Heart left ventricle (tissue), 16 donors: ENCODE results near the gene SLC2A10. TPM values are rescaled to one million over a fixed set of nuclear protein-coding genes. Genes with fewer than 3 reads are reported as not detected.
"Not testable (repeated sequence)": the region's sequence is repeated elsewhere in the genome, so short reads cannot be mapped to it uniquely, and the experiment has no call there.

Source experiments
- ATAC-seq, 4 donors: fragments of 200-7000 bp; cut with Tn5 transposase; one replicate each; pipeline ENCODE4 v1.9.1; 2020 to 2022; ENCODE audit warnings: moderate library complexity in 4 of 4, mild to moderate bottlenecking in 3 of 4, moderate number of reproducible peaks in 1 of 4
- DNase-seq, 5 donors: peaks; one replicate each; pipeline ENCODE4 v3.0.0-alpha.2; 2020
- H3K27ac ChIP-seq, 12 donors: fragments of 200-600 bp; sonication (generic) in 4 of 12; one replicate each; pipeline versions ENCODE4 v1.5.0 to v1.8.0; 2016 to 2022; ENCODE audit warnings: mild to moderate bottlenecking in 2 of 12
- H3K27me3 ChIP-seq, 9 donors: fragments of 200-600 bp; sonication (generic) in 2 of 9; one replicate each; pipeline versions ENCODE4 v1.5.1 to v1.8.0; 2016 to 2022; ENCODE audit warnings: mild to moderate bottlenecking in 3 of 9
- H3K36me3 ChIP-seq, 9 donors: fragments of 200-600 bp; sonication (generic) in 2 of 9; one replicate each; pipeline versions ENCODE4 v1.5.0 to v1.8.0; 2018 to 2022; ENCODE audit warnings: mild to moderate bottlenecking in 2 of 9
- H3K4me1 ChIP-seq, 12 donors: fragments of 200-600 bp; sonication (generic) in 4 of 12; one replicate each; pipeline versions ENCODE4 v1.5.0 to v1.8.0; 2016 to 2022; ENCODE audit warnings: mild to moderate bottlenecking in 3 of 12
- H3K4me3 ChIP-seq, 12 donors: fragments of 200-600 bp; sonication (generic) in 4 of 12; one replicate each; pipeline versions ENCODE4 v1.5.0 to v1.8.0; 2017 to 2022; ENCODE audit warnings: mild to moderate bottlenecking in 9 of 12, moderate library complexity in 4 of 12
- H3K9me3 ChIP-seq, 12 donors: fragments of 200-600 bp; sonication (generic) in 4 of 12; one replicate each; pipeline versions ENCODE4 v1.5.0 to v1.8.0; 2016 to 2022; ENCODE audit warnings: mild to moderate bottlenecking in 1 of 12
- CTCF ChIP-seq, 12 donors: fragments of 200-600 bp; sonication (generic) in 4 of 12; IDR thresholded peaks; one replicate each; pipeline versions ENCODE4 v1.5.0 to v1.8.0; 2018 to 2022; ENCODE audit warnings: antibody characterized with exemption in 12 of 12, mild to moderate bottlenecking in 5 of 12
- POLR2A ChIP-seq, 2 donors: fragments of 450-650 bp; IDR thresholded peaks; one replicate each; pipeline ENCODE4 v1.6.1; 2017; ENCODE audit warnings: antibody characterized with exemption in 2 of 2, mild to moderate bottlenecking in 2 of 2, moderate library complexity in 2 of 2
- WGBS, 4 donors: extraction: QIAGEN DNeasy Blood & Tissue Kit in 2 of 4; methylation state at CpG; one replicate each; pipeline versions ENCODE4 v1.1.5 to v1.1.7; 2013 to 2018; 5-methylcytosine and 5-hydroxymethylcytosine counted together
- intact Hi-C, 10 donors: fragments of 100-400 bp; cut with DNase I; formaldehyde crosslinking; loops; one replicate each; pipeline versions ENCODE4 v1.11.1 to v1.14.2; 2022
- polyA plus RNA-seq, 2 donors: library from polyadenylated mRNA; stranded (reverse); fragments of 200-250 nt; gene quantifications; one replicate each; pipeline ENCODE4 v1.2.3, GENCODE V29; 2013
- total RNA-seq, 9 donors: library from RNA; depleted of rRNA in 2 of 9; stranded (reverse); fragments of >200 nt in 2 of 9; fragmentation: NEBNext Ultra II Directional in 3 of 9; extraction: Animal tissue kit (Norgen Biotek cat#: 25700) in 3 of 9; gene quantifications; one replicate each; pipeline versions ENCODE4 v1.1.0 to v1.2.4, GENCODE V29; 2016 to 2023
- donor health status: ischemic (EF 13 %, LVEDD 7.1; RV severe dilation, severe dysfunction).
- donor health status: healthy with polysubstance abuse.
- donor health status: DM: no; HTN: yes; CAD: no.
- donor health status: DM: no; HTN: no; CAD: no.
- donor health status: ischemic (EF 25% LVEDD 6.9; RV normal size, moderate dysfunction).
- donor health status: ischemic (EF 25% LVEDD 5.7; RV mildly dilated, moderate dysfunction).
- donor health status: healthy.
- donor health status: DM: yes; HTN: yes; CAD: no.
- donor health status: ischemic (EF 35%, LVEDD 5.7; RV mildly dilated, moderate dysfunction).
- donor health status: nonischemic (EF 11% LVEDD 7.7; RV severe dilation, severe dysfunction).
- donor health status: DM: yes; HTN: yes; CAD: no.
- donor health status: PGD.
- donor health status: ischemic (EF 29% LVEDD 5.4; RV normal size, mild dysfunction).
- donor health status: nonischemic (EF 23%, LVEDD 6.1; RV moderate dilation, normal function).

Gene SLC2A10
- total and polyA plus RNA-seq, 11 donors: 1.4 to 6.3 (median 2.8) TPM

DNA sequence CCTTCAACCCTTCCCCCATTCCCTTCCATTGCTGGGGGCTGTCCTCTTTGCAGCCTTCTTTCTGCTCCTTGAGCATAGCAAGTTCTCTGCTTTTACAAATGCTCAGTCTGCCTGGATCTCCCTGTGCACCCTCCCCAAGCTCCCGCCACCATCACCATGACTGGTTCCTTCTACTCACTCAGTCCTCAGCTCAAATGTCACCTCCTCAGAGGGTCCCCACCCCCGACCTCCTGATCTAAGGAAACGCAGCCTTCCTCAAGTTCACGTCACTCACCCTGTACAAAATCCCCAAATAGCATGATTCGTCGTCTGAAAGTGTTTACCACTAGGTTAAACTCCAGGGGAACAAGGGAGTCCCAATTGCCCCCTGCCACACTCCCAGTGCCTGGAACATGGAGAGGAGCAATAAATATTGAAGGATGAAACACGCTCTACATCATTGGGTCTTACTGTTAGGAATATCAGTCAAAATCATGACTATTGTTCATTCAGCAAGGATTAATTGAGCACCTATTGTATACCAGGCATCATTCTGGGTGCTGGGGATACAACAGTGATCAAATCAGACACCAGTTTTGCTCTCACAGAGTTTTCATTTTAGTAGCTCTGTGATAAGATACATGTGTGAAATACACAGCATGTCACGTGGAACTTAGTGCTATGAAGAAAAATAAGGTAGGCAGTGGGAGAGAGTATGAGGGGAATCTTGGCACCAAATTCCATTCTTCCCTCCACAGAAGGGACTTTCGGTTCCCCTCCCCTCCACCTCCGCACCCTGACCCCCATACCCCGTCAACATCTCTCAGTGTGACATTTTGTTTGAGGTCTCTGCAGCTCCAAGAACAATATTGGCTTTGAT lies 35.8 kb upstream of the SLC2A10 start:
- DNase-seq (no peak), ATAC-seq (no peak)
- Histone ChIP-seq H3K27me3 (no peaks in the 10 kb centered on the region), H3K27ac (no peak overlapping the region), H3K4me1 (no peaks in the 10 kb centered on the region), H3K9me3 (peaks cover 0 to 38% (median 5%) of the 10 kb centered on the region in 12 donors), H3K4me3 (no peak overlapping the region), H3K36me3 (no peaks in the 10 kb centered on the region)
- no peak for TF ChIP-seq CTCF (IDR thresholded peaks at IDR 0.05)
- no peak for TF ChIP-seq POLR2A (IDR thresholded peaks at IDR 0.05)
- 85 to 91% (median 87%) methylated on average over 11 of the region's 11 CpGs for WGBS, 4 donors
- intact Hi-C loops: no loop called here

DNA sequence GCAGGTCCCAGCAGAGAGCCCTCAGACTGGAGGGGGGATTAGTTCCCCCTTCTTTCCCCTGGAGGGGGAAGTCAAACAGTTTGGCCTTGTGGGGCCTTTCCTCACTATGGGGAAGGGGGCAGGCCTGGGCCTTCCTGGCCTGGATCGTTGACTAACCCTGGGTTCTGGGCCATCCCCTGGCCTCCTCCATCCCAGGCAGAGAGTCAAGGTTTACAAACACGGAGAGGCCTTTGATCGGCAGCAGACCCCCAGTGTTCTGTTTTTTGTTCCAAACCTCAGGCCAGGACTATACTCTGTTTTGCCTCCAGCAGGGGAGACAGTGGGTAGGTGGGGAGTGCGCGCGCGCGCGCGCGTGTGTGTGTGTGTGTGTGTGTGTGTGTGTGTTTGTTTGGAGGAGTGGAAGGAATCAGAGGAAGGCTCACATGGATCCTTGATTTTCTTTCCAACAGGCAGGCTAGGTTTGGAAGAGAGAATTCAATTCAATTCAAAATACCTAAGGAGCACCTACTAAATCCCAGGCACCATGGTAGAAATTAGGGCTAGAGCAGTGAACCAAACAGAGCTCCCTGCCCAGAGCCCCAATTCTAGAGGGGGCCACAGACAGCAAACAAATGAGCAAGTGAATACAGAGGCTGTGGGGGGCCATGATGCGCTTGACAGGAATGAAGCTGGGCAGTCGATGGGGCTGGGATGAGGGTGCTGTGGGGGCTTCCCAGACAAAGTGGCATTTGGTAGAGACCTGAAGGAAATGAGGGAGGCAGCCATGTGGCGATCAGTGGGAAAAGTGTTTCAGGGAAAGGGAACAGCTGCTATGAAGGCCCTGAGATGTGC lies 35.0 kb upstream of the SLC2A10 start:
- 68 to 85% (median 75%) methylated on average over 14 of the region's 14 CpGs for WGBS, 4 donors
- Histone ChIP-seq H3K36me3 (no peaks in the 10 kb centered on the region), H3K27ac (no peak overlapping the region), H3K27me3 (no peaks in the 10 kb centered on the region), H3K4me1 (no peaks in the 10 kb centered on the region), H3K4me3 (no peak overlapping the region), H3K9me3 (peaks cover 0 to 35% (median 5%) of the 10 kb centered on the region in 12 donors)
- ATAC-seq: no peak
- TF ChIP-seq POLR2A (IDR thresholded peaks at IDR 0.05) (no peak), CTCF (IDR thresholded peaks at IDR 0.05) (no peak)
- no peak for DNase-seq
- intact Hi-C loops: no loop called here

DNA sequence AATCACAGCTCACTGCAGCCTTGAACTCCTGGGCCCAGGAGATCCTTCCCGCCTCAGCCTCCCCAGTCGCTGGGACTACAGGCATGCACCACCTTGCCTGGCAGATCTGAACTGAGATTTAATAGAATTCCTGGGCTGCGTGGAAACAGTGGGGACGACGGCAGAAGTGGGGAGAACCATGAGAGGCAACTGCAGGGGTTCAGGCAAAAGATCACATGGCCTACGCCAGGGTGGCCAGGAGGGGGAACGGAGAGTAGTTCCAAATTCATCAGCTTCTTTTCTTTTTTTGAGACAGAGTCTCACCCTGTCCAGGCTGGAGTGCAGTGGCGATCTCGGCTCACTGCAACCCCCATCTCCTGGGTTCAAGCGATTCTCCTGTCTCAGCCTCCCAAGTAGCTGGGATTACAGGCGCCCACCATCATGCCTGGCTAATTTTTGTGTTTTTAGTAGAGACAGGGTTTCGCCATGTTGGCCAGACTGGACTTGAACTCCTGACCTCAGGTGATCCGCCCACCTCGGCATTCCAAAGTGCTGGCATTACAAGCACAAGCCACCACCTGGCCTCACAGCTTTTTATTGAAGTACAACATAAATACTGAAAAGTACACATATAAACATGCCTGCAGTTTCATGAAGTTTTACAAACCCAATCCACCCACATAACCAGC lies 32.7 kb upstream of the SLC2A10 start:
- 92 to 96% (median 94%) methylated on average over 8 to 13 of the region's 14 CpGs for WGBS, 4 donors
- H3K4me3 ChIP-seq, H3K36me3 ChIP-seq, DNase-seq, H3K27me3 ChIP-seq, H3K4me1 ChIP-seq, intact Hi-C loops, ATAC-seq, H3K27ac ChIP-seq: not testable (repeated sequence)
- peaks cover 0 to 12% (median 0%) of the 10 kb centered on the region in 12 donors for H3K9me3 ChIP-seq

DNA sequence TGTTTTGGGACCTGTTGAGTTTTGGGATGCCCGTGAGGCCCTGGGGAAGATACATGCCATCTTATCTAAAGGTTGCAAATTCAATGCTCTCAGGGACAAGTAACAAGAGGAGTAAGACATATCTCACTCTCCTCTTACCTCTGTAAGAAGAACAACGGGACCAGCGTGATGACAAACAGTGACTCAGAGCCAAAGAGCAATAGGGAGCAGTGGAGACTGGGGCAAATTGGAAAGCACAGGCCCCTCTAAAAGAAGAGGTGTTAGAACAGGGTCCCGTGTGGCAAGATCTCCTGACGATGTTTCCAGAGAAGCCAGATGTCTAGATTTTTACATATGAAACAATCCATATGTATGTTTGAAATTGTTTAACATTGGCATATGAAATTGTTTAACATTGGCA lies 31.8 kb upstream of the SLC2A10 start:
- Histone ChIP-seq H3K36me3 (no peaks in the 10 kb centered on the region), H3K4me3 (no peak overlapping the region), H3K27me3 (no peaks in the 10 kb centered on the region), H3K27ac (no peak overlapping the region), H3K9me3 (peaks cover 0 to 6% (median 0%) of the 10 kb centered on the region in 12 donors), H3K4me1 (peaks cover 0 to 14% (median 4%) of the 10 kb centered on the region in 12 donors)
- 88 to 95% (median 93%) methylated on average over 5 of the region's 5 CpGs for WGBS, 4 donors
- no peak for DNase-seq
- TF ChIP-seq POLR2A (IDR thresholded peaks at IDR 0.05): no peak
- intact Hi-C loops: no loop called here
- no peak for ATAC-seq
